ENCODE results near the gene CACNG6.
"Not testable (repeated sequence)": the region's sequence is repeated elsewhere in the genome, so short reads cannot be mapped to it uniquely, and the experiment has no call there.

The CACNG6 gene

DNA sequence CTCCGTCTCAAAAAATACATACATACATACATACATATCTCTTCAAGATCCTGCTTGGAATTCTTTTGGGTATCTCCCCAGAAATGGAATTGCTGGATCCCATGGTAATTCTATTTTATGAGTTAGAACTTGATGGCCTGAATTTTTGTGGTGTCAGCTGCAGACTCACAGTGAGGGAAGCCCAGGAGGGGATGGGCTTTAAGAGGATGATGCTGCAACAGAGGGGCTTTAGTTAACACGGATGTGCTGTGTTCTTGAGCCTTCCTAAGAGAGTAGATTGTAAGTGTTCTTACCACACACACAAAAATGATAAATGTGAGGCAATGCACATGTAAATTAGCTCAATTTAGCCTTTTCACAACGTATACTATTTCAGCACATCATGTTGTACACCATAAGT is 31.8 kb downstream of the CACNG6 start:
- Histone ChIP-seq H3K4me1 (ENCODE audit: control insufficient read depth, insufficient read depth, low read length) (no peaks in the 10 kb centered on the region), H3K9me3 (ENCODE audit: control insufficient read depth in 2 of 2, low read length in 2 of 2) (no peaks in the 10 kb centered on the region), H3K9ac (ENCODE audit: low read length in 2 of 2) (no peak overlapping the region), H3K36me3 (ENCODE audit: control insufficient read depth in 2 of 2, insufficient read depth in 2 of 2, low read length in 2 of 2) (no peaks in the 10 kb centered on the region), H3K27ac (ENCODE audit: low read length) (no peak overlapping the region), H3K27me3 (ENCODE audit: control insufficient read depth in 1 of 2, insufficient read depth in 2 of 2, low read length in 2 of 2) (peaks cover 12 to 13% of the 10 kb centered on the region in 2 donors), H3K4me3 (ENCODE audit: low read length in 2 of 2) (no peak overlapping the region)

DNA sequence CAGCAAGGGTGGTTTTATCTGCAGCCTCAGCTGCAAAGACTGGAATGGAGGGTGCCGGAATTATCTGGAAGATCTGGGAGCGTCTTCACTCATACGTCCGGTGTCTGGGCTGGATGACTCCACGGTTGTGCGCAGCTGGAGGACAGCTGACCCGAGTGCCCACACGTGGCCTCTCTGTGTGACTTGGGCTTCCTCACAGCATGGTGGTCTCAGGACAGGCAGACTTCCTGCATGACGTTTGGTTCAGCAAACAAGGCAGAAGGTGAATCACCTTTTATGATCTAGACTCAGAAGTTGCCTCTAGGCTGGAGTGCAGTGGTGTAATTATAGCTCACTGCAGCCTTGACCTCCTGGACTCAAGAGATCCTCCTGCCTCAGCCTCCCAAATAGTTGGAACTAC is 33.2 kb downstream of the CACNG6 start:
- peaks cover 12 to 13% of the 10 kb centered on the region in 2 donors for H3K27me3 ChIP-seq (ENCODE audit: control insufficient read depth in 1 of 2, insufficient read depth in 2 of 2, low read length in 2 of 2)
- no peaks in the 10 kb centered on the region for H3K4me1 ChIP-seq (ENCODE audit: control insufficient read depth, insufficient read depth, low read length)
- H3K36me3 ChIP-seq (ENCODE audit: control insufficient read depth in 2 of 2, insufficient read depth in 2 of 2, low read length in 2 of 2) = no peaks in the 10 kb centered on the region
- H3K4me3 ChIP-seq (ENCODE audit: low read length in 2 of 2) = no peak overlapping the region
- H3K9me3 ChIP-seq (ENCODE audit: control insufficient read depth in 2 of 2, low read length in 2 of 2) = no peaks in the 10 kb centered on the region
- H3K9ac ChIP-seq (ENCODE audit: low read length in 2 of 2) = no peak overlapping the region
- H3K27ac ChIP-seq (ENCODE audit: low read length) = no peak overlapping the region

DNA sequence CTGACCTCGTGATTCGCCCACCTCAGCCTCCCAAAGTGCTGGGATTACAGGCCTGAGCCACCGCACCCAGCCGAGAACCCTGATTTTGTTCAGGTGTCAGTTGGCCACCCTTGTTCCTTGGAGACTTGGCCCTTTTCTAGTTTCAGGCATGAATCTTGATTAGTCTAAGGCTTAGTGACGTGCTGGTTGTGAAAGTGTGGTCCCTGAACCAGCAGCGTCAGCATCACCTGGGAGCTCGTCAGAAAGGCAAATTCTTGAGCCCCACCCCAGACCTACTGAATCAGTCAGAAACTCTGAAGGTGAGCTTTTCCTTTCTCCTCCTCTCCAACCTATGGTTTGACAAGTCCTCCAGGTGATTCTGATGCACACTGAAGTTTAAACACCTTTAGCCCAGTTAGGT is 35.2 kb downstream of the CACNG6 start:
- no peak overlapping the region for H3K9ac ChIP-seq (ENCODE audit: low read length in 2 of 2)
- no peaks in the 10 kb centered on the region for H3K36me3 ChIP-seq (ENCODE audit: control insufficient read depth in 2 of 2, insufficient read depth in 2 of 2, low read length in 2 of 2)
- H3K27ac ChIP-seq (ENCODE audit: low read length) = no peak overlapping the region
- no peaks in the 10 kb centered on the region for H3K9me3 ChIP-seq (ENCODE audit: control insufficient read depth in 2 of 2, low read length in 2 of 2)
- peaks cover 11 to 12% of the 10 kb centered on the region in 2 donors for H3K27me3 ChIP-seq (ENCODE audit: control insufficient read depth in 1 of 2, insufficient read depth in 2 of 2, low read length in 2 of 2)
- H3K4me1 ChIP-seq (ENCODE audit: control insufficient read depth, insufficient read depth, low read length) = no peaks in the 10 kb centered on the region
- H3K4me3 ChIP-seq (ENCODE audit: low read length in 2 of 2) = no peak overlapping the region

DNA sequence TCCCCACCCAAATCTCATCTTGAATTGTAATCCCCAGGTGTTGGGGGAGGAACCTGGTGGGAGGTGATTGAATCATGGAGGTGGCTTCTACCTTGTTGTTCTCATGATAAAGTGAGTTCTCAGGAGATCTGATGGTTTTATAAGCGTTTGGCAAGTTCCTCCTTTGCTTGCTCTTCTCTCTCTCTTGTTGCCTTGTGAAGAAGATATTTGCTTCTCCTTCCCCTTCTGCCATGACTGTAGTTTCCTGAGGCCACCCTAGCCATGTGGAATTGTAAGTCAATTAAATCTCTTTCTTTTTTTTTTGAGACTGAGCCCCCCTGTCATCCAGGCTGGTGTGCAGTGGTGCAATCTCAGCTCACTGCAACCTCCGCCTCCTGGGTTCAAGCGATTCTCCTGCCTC is 37.9 kb downstream of the CACNG6 start:
- no peaks in the 10 kb centered on the region for H3K9me3 ChIP-seq (ENCODE audit: control insufficient read depth in 2 of 2, low read length in 2 of 2)
- peaks cover 5% of the 10 kb centered on the region in 2 donors for H3K27me3 ChIP-seq (ENCODE audit: control insufficient read depth in 1 of 2, insufficient read depth in 2 of 2, low read length in 2 of 2)
- no peaks in the 10 kb centered on the region for H3K4me1 ChIP-seq (ENCODE audit: control insufficient read depth, insufficient read depth, low read length)
- H3K4me3 ChIP-seq (ENCODE audit: low read length in 2 of 2) = no peak overlapping the region
- H3K36me3 ChIP-seq (ENCODE audit: control insufficient read depth in 2 of 2, insufficient read depth in 2 of 2, low read length in 2 of 2) = no peaks in the 10 kb centered on the region
- no peak overlapping the region for H3K27ac ChIP-seq (ENCODE audit: low read length)
- no peak overlapping the region for H3K9ac ChIP-seq (ENCODE audit: low read length in 2 of 2)

DNA sequence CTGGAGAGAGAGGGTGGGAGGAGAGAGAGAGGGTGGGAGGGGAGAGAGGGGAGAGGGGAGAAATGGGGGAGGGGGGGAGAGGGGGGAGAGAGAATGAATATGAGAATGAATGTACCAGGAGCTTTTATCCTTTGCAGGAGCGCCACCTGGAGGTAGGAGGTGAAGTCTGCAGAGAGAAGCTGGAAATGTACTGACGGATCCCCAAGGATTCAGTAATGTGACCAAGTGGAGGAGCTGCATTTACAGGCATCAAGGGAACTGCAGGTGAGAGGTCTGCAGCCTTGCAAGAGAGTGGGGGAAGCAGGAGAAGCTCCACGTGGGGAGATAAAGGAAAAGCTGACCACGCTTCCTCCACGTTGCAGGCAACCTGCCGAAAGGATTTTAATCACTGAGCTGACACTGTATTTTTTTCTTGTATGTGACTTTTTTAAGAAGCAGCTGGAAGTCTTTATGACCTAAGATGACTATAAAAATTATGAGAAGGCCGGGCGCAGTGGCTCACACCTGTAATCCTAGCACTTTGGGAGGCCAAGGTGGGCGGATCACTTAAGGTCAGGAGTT is 38.6 kb downstream of the CACNG6 start:
- Histone ChIP-seq H3K4me3 (ENCODE audit: low read length in 2 of 2) (no peak overlapping the region), H3K27ac (ENCODE audit: low read length) (no peak overlapping the region), H3K36me3 (ENCODE audit: control insufficient read depth in 2 of 2, insufficient read depth in 2 of 2, low read length in 2 of 2) (no peaks in the 10 kb centered on the region), H3K27me3 (ENCODE audit: control insufficient read depth in 1 of 2, insufficient read depth in 2 of 2, low read length in 2 of 2) (peaks cover 2 to 4% of the 10 kb centered on the region in 2 donors), H3K9ac (ENCODE audit: low read length in 2 of 2) (no peak overlapping the region), H3K4me1 (ENCODE audit: control insufficient read depth, insufficient read depth, low read length) (no peaks in the 10 kb centered on the region), H3K9me3 (ENCODE audit: control insufficient read depth in 2 of 2, low read length in 2 of 2) (no peaks in the 10 kb centered on the region)

DNA sequence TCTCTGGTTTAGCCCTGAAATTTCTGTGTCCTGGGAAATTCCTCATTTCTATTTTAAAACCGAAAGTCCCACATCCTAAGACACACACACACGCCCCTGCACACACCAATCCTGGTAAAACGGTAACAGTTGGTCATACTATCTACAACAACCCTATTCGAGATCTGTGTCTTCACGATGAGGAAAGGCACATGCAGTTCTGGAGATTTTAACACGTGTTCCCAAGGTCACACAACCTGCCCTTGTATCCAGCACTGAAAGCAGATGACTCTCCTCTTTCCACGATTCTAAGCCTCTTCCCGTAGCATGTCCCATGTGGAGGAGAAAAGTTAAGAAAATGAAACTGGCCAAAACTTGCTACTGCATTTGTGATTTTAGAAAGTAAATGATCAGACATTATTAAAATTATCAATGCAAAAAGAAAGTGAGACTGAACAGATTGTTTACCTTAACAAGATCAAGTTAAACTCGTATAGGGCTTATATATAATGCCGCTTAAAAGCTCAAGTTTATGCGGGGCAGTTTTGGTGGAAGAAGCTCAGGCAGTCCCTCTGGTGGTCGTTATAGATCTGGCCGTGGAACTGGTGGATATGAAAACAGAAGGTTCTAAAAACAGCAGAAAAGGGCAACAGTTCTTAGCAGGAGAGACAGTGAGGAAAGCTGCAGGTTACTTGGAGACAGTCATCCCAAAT is 39.6 kb downstream of the CACNG6 start:
- H3K27ac ChIP-seq (ENCODE audit: low read length) = no peak overlapping the region
- H3K27me3 ChIP-seq (ENCODE audit: control insufficient read depth in 1 of 2, insufficient read depth in 2 of 2, low read length in 2 of 2) = peaks cover 4% of the 10 kb centered on the region in 2 donors
- no peaks in the 10 kb centered on the region for H3K4me1 ChIP-seq (ENCODE audit: control insufficient read depth, insufficient read depth, low read length)
- H3K9me3 ChIP-seq (ENCODE audit: control insufficient read depth in 2 of 2, low read length in 2 of 2) = no peaks in the 10 kb centered on the region
- no peak overlapping the region for H3K4me3 ChIP-seq (ENCODE audit: low read length in 2 of 2)
- H3K36me3 ChIP-seq (ENCODE audit: control insufficient read depth in 2 of 2, insufficient read depth in 2 of 2, low read length in 2 of 2) = no peaks in the 10 kb centered on the region
- H3K9ac ChIP-seq (ENCODE audit: low read length in 2 of 2) = no peak overlapping the region

DNA sequence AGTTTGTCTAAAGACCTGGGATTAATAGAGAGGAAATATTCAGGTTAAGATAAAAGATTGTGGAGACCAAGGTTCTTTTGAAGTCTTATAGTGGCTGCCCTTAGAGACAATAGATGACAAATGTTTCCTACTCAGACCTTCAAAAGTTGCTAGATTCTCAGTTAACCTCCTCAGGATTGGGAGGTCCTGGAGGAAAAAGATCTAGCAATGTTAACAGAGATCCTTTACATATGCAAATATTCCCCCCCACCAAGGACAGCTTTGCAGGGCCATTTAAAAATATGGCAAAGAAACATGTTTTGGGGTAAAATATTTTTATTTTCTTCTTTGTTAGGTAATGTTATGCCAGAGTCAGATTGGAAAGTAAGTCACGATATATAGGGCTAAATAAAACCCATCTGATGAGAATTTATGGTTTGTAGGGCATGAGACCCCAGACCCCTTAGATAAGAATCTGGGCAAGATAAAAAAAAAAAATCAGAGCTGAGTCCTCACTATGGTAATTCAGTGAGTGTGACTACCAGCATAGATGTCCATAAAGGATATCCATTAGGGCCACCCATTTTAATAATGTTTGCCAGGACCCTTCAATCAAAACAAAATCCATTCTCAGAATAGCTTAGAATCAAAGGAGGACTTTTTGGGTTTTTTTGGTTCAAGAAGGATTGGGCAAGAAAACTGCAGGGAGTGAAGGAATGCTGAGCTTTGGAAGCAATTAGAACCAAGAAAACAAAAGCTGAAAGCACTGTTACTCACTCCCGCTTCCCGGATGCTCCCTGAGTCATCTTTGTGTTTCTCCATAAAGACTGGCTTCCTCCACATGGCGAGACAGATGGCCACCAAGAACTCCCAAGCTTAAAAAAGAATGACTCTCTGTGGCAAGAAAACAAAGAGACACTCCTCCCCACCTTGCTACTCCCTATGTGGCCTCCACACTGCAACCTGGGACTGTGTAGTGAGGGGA is 44.1 kb downstream of the CACNG6 start:
- H3K27me3 ChIP-seq (ENCODE audit: control insufficient read depth in 1 of 2, insufficient read depth in 2 of 2, low read length in 2 of 2) = peaks cover 4% of the 10 kb centered on the region in 2 donors
- no peak overlapping the region for H3K9ac ChIP-seq (ENCODE audit: low read length in 2 of 2)
- no peaks in the 10 kb centered on the region for H3K4me1 ChIP-seq (ENCODE audit: control insufficient read depth, insufficient read depth, low read length)
- no peaks in the 10 kb centered on the region for H3K9me3 ChIP-seq (ENCODE audit: control insufficient read depth in 2 of 2, low read length in 2 of 2)
- H3K36me3 ChIP-seq (ENCODE audit: control insufficient read depth in 2 of 2, insufficient read depth in 2 of 2, low read length in 2 of 2) = no peaks in the 10 kb centered on the region
- no peak overlapping the region for H3K27ac ChIP-seq (ENCODE audit: low read length)
- H3K4me3 ChIP-seq (ENCODE audit: low read length in 2 of 2) = no peak overlapping the region

DNA sequence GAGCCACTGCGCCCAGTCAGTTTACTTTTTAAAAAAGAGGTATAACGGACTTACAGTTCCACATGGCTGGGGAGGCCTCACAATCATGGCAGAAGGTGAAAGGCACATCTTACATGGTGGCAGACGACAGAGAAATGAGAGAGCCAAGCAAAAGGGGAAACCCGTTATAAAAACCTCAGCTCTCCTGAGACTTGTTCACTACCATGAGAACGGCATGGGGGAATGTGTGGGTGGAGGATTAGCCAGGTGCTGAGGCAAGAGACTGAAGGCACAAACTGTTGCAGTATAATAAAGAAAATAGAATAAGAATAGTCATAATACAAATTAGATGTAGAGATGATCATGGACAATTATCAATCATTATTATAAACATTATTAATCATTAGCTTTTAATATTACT is 45.1 kb downstream of the CACNG6 start:
- H3K9me3 ChIP-seq (ENCODE audit: control insufficient read depth in 2 of 2, low read length in 2 of 2); H3K4me3 ChIP-seq (ENCODE audit: low read length in 2 of 2); H3K27me3 ChIP-seq (ENCODE audit: control insufficient read depth in 1 of 2, insufficient read depth in 2 of 2, low read length in 2 of 2); H3K9ac ChIP-seq (ENCODE audit: low read length in 2 of 2); H3K4me1 ChIP-seq (ENCODE audit: control insufficient read depth, insufficient read depth, low read length); H3K36me3 ChIP-seq (ENCODE audit: control insufficient read depth in 2 of 2, insufficient read depth in 2 of 2, low read length in 2 of 2); H3K27ac ChIP-seq (ENCODE audit: low read length): not testable (repeated sequence)

DNA sequence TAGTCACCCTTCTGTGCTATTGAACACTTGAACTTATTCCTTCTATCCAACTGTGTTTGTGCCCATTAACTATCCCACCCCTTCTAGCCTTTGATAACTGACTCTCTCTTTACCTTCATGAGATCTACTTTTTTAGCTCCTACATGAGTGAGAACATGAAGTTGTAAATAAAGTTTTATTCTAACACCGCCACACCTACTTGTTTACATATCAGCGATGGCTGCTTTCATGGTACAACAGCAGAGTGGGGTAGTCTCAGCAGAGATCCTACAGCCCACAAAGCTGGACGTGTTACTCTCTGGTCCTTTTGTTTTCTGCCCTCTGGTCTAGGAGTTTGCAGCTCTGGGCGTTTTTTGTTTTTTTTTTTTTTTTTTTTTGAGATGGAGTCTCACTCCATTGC is 48.6 kb downstream of the CACNG6 start:
- H3K27me3 ChIP-seq (ENCODE audit: control insufficient read depth in 1 of 2, insufficient read depth in 2 of 2, low read length in 2 of 2) = peaks cover 0 to 6% of the 10 kb centered on the region in 2 donors
- no peak overlapping the region for H3K9ac ChIP-seq (ENCODE audit: low read length in 2 of 2)
- H3K4me1 ChIP-seq (ENCODE audit: control insufficient read depth, insufficient read depth, low read length) = no peaks in the 10 kb centered on the region
- no peak overlapping the region for H3K27ac ChIP-seq (ENCODE audit: low read length)
- H3K4me3 ChIP-seq (ENCODE audit: low read length in 2 of 2) = no peak overlapping the region
- H3K9me3 ChIP-seq (ENCODE audit: control insufficient read depth in 2 of 2, low read length in 2 of 2) = no peaks in the 10 kb centered on the region
- no peaks in the 10 kb centered on the region for H3K36me3 ChIP-seq (ENCODE audit: control insufficient read depth in 2 of 2, insufficient read depth in 2 of 2, low read length in 2 of 2)

DNA sequence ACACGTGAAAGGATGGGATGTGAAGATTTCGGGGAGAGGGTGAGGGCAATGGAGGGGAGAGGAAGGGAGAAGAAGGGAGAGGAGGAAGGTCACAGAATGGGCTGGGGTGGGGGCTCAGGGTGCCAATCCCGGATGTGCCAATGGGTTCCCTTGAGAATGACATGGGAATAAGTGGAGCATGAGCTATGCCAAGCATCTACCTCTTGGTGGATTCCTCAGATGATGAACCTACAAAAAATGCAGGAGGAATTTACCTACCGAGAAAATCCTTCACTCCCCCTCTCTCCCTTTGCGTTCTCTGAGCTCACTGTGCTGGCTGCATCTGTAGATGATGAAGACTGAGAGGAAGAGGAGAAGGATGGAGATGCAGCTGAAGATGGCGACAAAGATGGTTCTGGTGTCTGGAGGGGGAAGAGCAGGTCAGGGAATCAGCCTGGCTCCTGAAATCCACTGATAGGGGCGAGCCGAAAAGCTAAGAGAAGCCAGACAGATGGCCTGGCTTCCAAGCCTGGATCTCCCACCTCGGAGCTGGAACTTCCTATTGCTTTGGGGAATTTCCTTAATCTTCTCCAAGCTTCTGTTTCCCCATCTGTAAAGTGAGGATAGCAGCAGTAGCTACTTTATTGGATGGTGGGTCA is 50.7 kb downstream of the CACNG6 start:
- Histone ChIP-seq H3K27me3 (ENCODE audit: control insufficient read depth in 1 of 2, insufficient read depth in 2 of 2, low read length in 2 of 2) (peaks cover 4 to 6% of the 10 kb centered on the region in 2 donors), H3K4me1 (ENCODE audit: control insufficient read depth, insufficient read depth, low read length) (no peaks in the 10 kb centered on the region), H3K9ac (ENCODE audit: low read length in 2 of 2) (no peak overlapping the region), H3K36me3 (ENCODE audit: control insufficient read depth in 2 of 2, insufficient read depth in 2 of 2, low read length in 2 of 2) (no peaks in the 10 kb centered on the region), H3K4me3 (ENCODE audit: low read length in 2 of 2) (no peak overlapping the region), H3K9me3 (ENCODE audit: control insufficient read depth in 2 of 2, low read length in 2 of 2) (no peaks in the 10 kb centered on the region), H3K27ac (ENCODE audit: low read length) (no peak overlapping the region)
